GM18502 (cell line): ENCODE measurements around the gene PIM1.
"Not testable (repeated sequence)": the region's sequence is repeated elsewhere in the genome, so short reads cannot be mapped to it uniquely, and the experiment has no call there.

Experiments
- ATAC-seq: cut with Tn5 transposase; IDR thresholded peaks from one replicate; pipeline ENCODE4 v1.9.1; 2021; ENCODE audit warnings: mild to moderate bottlenecking; ENCODE audit not compliant: unreplicated experiment, poor library complexity

Gene PIM1

DNA sequence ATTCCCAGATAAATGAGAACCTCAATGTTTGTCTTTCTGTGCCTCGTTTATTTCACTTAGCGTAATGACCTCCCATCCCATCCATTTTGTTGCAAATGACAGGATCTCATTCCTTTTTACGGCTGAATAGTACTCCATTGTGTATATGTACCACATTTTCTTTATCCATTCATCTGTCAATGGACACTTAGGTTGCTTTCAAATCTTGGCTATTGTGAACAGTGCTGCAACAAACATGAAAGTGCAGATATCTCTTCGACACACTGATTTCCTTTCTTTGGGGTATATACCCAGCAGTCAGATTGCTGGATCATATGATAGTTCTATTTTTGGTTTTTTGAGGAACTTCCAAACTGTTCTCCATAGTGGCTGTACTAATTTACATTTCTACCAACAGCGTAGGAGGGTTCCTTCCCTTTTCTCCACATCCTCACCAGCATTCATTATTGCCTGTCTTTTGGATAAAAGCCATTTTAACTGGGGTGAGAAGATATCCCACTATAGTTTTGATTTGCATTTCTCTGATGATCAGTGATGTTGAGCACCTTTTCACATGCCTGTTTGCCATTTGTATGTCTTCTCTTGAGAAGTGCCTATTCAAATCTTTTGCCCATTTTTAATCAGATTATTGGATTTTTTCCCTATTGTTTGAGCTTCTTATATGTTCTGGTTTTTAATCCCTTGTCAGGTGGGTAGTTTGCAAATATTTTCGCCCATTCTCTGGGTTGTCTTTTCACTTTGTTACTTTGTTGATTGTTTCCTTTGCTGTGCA, 16.2 kb downstream of the PIM1 start:
- not testable (repeated sequence) for ATAC-seq

DNA sequence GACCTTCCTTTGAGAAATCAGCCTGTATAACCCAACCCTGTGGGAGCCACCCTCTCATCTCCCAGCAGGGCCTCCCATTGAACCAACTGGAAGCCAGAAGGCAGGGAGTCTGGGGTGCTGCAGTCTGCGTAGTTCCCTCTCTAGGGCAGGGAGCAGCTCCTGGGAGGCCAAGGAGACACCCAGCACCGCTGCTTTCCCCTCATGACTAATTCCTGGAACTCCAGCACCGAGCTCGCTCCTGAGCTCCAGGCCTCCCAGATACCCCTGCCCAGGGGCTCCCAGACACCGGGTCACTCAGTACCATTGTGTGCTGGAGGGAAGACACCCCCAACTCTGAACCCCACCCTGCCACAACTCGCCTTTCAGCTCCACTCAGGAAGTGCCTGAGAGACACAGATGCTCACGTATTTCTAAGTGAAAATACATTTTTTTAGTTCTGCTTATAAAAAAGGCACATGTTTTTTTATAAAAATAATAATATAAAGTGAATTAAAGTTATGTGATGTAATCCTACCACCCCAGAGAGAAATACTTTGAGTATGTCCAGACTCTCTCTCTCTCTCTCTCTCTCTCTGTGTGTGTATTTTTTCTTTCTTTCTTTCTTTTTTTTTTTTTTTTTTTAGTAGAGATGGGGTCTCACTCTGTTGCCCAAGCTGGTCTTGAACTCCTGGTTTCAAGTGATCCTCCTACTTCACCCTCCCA, 17.5 kb downstream of the PIM1 start:
- ATAC-seq, result no peak

DNA sequence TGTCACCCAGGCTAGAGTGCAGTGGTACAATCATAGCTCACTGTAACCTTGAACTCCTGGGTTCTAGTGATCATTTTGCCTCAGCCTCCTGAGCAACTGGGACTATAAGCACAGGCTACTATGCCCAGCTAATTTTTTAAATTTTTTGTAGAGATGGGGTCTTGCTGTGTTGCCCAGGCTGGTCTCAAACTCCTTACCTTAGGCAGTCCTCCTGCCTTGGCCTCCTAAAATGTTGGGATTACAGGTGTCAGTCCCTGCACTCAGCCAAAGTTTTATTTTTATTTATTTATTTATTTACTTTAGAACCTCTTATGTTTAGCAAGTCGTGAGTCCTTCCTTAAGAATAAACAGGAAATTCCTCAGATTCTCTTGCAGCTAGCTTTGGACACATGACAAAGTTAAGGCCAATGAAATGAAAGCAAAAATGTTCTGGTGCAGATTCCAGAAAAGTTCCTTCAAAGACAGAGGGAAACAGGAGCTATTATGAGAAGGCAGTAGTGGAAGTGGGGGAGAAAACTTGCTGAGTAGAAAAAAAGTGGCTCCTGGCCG, 19.1 kb downstream of the PIM1 start:
- no peak for ATAC-seq

GRCh38 chr6:37190159-37190535, 20.2 kb downstream of the PIM1 start:
- no peak for ATAC-seq

GRCh38 chr6:37192666-37193065, 22.7 kb downstream of the PIM1 start:
- ATAC-seq, result no peak

- ATAC-seq, result not testable (repeated sequence)
Measured at GRCh38 chr6:37194886-37195285, 24.9 kb downstream of the PIM1 start.

DNA sequence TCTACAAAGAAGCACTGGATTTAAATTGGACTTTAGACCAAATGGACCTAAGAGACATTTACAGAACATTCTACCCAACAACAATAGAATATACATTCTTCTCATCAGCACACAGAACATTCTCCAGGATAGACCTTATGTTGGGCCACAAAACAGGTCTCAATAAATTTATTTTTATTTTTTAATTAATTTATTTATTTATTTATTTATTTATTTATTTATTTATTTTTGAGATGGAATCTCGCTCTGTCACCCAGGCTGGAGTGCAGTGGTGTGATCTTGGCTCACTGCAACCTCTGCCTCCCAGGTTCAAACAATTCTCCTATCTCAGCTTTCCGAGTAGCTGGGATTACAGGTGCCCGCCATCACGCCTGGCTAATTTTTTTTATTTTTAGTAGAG, 26.5 kb downstream of the PIM1 start:
- not testable (repeated sequence) for ATAC-seq

- ATAC-seq, result no peak
Measured at GRCh38 chr6:37200085-37200484, 30.1 kb downstream of the PIM1 start.

DNA sequence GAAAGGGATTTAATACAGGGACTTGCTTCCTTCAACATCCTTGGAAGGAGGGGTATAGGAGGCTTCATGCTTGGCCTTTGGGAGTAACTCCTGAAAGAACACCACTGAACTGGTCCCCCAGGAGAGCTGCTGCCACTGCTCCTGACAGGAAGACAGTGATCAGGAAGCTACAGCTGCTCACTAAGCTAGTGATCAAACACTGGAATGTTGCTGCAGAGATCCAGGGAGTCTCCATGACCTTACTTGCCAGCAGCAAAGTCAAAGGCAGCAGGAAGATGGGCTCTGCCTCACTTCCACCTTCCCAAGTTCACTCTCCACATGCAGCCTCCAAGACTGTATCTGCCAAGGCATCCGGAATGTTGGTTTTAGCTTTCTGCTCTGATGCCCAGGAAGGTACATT, 31.8 kb downstream of the PIM1 start:
- no peak for ATAC-seq

DNA sequence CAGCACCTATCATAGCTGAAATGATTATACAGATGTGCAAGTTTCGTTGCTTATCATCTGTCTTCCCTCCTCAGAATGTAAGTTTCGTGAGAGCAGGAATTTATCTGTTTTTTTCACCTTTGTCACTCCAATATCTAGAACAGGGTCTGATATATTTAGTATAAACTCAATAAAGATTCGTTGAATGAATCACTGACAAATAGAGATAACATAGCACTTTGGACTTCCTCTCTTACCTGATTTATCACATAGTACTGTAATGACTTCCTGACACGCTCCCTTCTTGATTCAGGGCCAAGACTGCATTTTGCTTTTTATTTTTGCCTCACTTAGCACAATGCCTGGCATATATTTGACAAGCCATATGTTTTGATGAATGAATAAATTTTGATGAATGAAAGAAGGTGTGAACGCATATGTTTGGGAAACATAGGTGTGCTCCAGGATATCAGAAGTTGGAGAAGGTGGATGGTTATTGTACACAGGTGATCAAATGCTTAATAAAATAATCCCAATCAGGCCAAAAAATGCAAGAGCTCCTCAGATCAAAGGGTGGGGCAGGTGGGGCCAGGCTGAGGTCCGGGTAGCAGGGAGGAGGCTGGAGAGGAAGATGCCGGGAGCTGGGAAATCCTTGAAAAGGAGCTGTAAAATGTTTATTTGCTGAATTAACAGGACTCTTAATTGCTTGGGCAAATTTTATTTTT, 33.0 kb downstream of the PIM1 start:
- no peak for ATAC-seq

GRCh38 chr6:37204014-37204751, 34.2 kb downstream of the PIM1 start:
- no peak for ATAC-seq

GRCh38 chr6:37205175-37205996, 35.4 kb downstream of the PIM1 start:
- ATAC-seq, result no peak

GRCh38 chr6:37205997-37206340, 36.0 kb downstream of the PIM1 start:
- ATAC-seq, result no peak

- ATAC-seq, result no peak
Measured at GRCh38 chr6:37206622-37207021, 36.7 kb downstream of the PIM1 start.

GRCh38 chr6:37207903-37208456, 38.0 kb downstream of the PIM1 start:
- peak; percentile 54 for ATAC-seq

DNA sequence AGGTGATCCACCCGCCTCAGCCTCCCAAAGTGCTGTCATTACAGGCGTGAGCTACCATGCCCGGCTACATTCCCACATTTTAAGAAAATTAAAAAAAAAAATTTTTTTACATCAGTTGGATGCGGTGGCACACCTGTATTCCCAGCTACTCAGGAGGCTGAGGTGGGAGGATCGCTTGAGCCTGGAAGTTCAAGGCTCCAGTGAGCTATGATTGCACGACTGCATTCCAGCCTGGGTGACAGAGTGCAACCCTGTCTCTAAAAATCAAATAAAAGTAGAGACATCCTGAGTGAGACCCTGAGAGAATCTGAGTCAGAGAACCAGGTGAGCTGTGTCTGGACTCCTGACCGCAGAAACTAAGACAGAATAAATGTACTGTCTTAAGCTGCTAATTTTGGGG, 38.8 kb downstream of the PIM1 start:
- no peak for ATAC-seq

DNA sequence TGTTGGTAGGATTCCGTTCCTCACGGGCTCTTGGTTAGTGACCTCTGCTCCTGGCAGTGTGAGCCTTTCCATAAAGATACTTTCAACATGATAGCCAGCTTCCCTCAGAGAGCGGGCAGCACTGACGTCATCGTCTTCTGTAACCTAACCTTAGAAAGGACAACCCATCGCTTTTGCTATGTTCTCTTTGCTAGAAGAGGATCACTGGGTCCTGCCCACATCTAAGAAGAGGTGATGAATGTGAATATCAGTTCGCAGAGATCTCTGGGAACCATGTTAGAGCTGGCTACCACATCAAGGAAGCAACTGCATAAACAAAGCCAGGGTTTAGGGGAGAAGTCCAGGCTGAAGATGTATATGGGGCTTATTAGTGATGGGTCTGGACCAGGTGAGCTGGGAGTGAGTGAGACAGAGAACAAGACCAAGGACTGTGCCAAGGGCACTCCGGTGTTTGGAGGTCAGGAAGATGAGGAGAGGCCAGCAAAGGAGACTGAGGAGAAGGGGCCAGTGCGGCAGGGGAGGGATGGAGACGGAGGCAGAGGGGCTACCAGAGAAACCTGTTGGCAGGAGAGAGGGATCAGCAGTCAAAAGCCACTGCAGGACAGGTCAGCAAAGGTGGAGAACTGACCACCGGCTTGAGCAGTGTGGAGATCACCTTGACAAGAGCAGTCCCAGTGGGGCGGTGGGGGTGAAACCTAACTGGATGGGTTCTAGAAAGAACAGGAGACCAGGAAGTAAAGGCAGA, 39.7 kb downstream of the PIM1 start:
- no peak for ATAC-seq

DNA sequence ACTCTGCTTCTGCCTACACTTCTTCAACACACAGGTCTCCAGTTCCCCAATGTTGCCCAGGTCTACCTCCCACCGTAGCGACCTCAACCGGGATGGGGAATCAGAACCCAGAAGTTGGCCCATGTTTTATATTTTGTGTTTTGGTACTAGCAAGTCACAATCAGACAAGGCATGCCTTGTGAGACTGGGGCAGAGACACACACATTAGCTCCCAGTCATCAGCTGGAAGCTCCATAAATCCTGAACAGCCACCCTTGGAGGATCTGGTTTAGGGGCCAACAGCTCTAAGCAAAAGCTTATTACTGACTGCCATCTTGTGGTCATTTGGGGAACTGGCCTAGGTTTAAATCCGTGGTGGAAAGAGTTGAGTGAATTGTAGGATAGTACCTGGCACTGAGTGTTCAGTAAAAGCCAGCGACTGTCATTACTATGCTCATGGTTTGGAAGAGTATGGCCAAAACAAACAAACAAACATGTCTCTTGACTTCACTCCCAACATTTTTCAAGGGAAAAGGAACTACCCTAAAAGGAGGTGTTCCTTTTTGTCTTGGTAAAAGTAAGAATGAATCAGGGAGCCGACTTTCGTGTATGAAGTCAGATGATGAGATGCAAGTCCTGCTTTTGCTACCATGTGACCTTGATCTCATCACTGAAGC, 40.5 kb downstream of the PIM1 start:
- no peak for ATAC-seq
